K562 (cell line): ENCODE results near the gene NDUFS5.
"Not testable (repeated sequence)": the region's sequence is repeated elsewhere in the genome, so short reads cannot be mapped to it uniquely, and the experiment has no call there.

Experiments used
- CTCF ChIP-seq, 3 experiments: IDR thresholded peaks in 2 of 3; conservative IDR thresholded peaks in 1 of 3; 2 replicates each; pipeline ENCODE4 v1.5.1; 2011 to 2012; ENCODE audit warnings: low read length in 3 of 3, mild to moderate bottlenecking in 3 of 3, control low read depth in 2 of 3, improper control_type of control experiment in 1 of 3, inconsistent platforms in 1 of 3, low read depth in 1 of 3, mixed read lengths in 1 of 3, moderate library complexity in 1 of 3; ENCODE audit not compliant: insufficient read depth in 2 of 3
- PRDM10 ChIP-seq: fragments of 450-650 bp; IDR thresholded peaks from 2 replicates; pipeline ENCODE4 v1.6.1; 2018; ENCODE audit not compliant: partially characterized antibody
- USF2 ChIP-seq: sonication (generic); formaldehyde crosslinking; IDR thresholded peaks from 2 replicates; pipeline ENCODE4 v1.5.0; 2020; ENCODE audit warnings: missing genetic modification reagents
- ZNF280B ChIP-seq: fragments of 250-450 bp; sonication (Bioruptor Pico); IDR thresholded peaks from 2 replicates; pipeline ENCODE4 v1.5.1; 2021; ENCODE audit warnings: mild to moderate bottlenecking
- ZNF592 ChIP-seq: fragments of 450-650 bp; IDR thresholded peaks from 2 replicates; pipeline ENCODE4 v1.6.1; 2017; ENCODE audit warnings: antibody characterized with exemption, mild to moderate bottlenecking

- not testable (repeated sequence) for TF ChIP-seq PRDM10; ZNF280B; ZNF592; CTCF (IDR thresholded peaks at IDR 0.05 in 2 of 3, conservative IDR thresholded peaks at IDR 0.05 in 1 of 3; ENCODE audit: insufficient read depth in 2 of 3, low read depth in 1 of 3, low read length in 3 of 3); USF2 (CRISPR knock-in tag)
Observed at GRCh38 chr1:39020494-39020893, 5.7 kb upstream of the NDUFS5 start.
